Germinal center (tissue), 1 donor: ENCODE measurements around the gene FUBP3.
"Not testable (repeated sequence)": the region's sequence is repeated elsewhere in the genome, so short reads cannot be mapped to it uniquely, and the experiment has no call there.

Experiments
- DNase-seq: peaks from one replicate; pipeline ENCODE4 v3.0.0; 2012; ENCODE audit warnings: mixed read lengths, low spot score

FUBP3 gene

GRCh38 chr9:130556396-130557076 is 22.8 kb upstream of the FUBP3 start:
- no peak for DNase-seq

- no peak for DNase-seq
These were observed 22.3 kb upstream of the FUBP3 start for GRCh38 chr9:130557077-130557468.

GRCh38 chr9:130561056-130561455 is 18.3 kb upstream of the FUBP3 start:
- no peak for DNase-seq

- not testable (repeated sequence) for DNase-seq
These were observed 16.9 kb upstream of the FUBP3 start for GRCh38 chr9:130562525-130562924.

- no peak for DNase-seq
These were observed 15.6 kb upstream of the FUBP3 start for GRCh38 chr9:130563797-130564196.

- DNase-seq, result no peak
These were observed 13.6 kb upstream of the FUBP3 start for GRCh38 chr9:130565792-130566191.

- no peak for DNase-seq
These were observed 9.2 kb upstream of the FUBP3 start for GRCh38 chr9:130570208-130570607.

- no peak for DNase-seq
These were observed 3.9 kb upstream of the FUBP3 start for GRCh38 chr9:130575514-130575913.

GRCh38 chr9:130576176-130576575 is 3.2 kb upstream of the FUBP3 start:
- DNase-seq, result no peak

- DNase-seq, result no peak
These were observed 524 bp downstream of the FUBP3 start for GRCh38 chr9:130579738-130580463.

- no peak for DNase-seq
These were observed 2.4 kb downstream of the FUBP3 start for GRCh38 chr9:130581766-130582165.

- no peak for DNase-seq
These were observed 3.9 kb downstream of the FUBP3 start for GRCh38 chr9:130583271-130583670.

GRCh38 chr9:130587921-130588320 is 8.5 kb downstream of the FUBP3 start:
- DNase-seq, result no peak

- no peak for DNase-seq
These were observed 9.0 kb downstream of the FUBP3 start for GRCh38 chr9:130588416-130588815.

GRCh38 chr9:130589754-130590153 is 10.4 kb downstream of the FUBP3 start:
- DNase-seq, result no peak

GRCh38 chr9:130590305-130590704 is 10.9 kb downstream of the FUBP3 start:
- DNase-seq, result no peak

GRCh38 chr9:130593020-130593419 is 13.6 kb downstream of the FUBP3 start:
- DNase-seq, result no peak

GRCh38 chr9:130597228-130597627 is 17.9 kb downstream of the FUBP3 start:
- no peak for DNase-seq

GRCh38 chr9:130598188-130598587 is 18.8 kb downstream of the FUBP3 start:
- no peak for DNase-seq

GRCh38 chr9:130599625-130600024 is 20.2 kb downstream of the FUBP3 start:
- no peak for DNase-seq

- DNase-seq, result no peak
These were observed 21.7 kb downstream of the FUBP3 start for GRCh38 chr9:130601100-130601499.

- DNase-seq, result no peak
These were observed 24.9 kb downstream of the FUBP3 start for GRCh38 chr9:130604295-130604694.

GRCh38 chr9:130606887-130607600 is 27.7 kb downstream of the FUBP3 start:
- no peak for DNase-seq
